RWPE2 (cell line): ENCODE data around the gene LCE5A.

Source experiments
- ATAC-seq: fragments of 200-7000 bp; cut with Tn5 transposase; 3 replicates; pipeline ENCODE4 v1.9.1; 2021; ENCODE audit warnings: low read depth
- DNase-seq: peaks from one replicate; pipeline ENCODE4 v3.0.0-alpha.2; 2020; ENCODE audit warnings: low spot score
- H3K27ac ChIP-seq: fragments of 450-650 bp; 2 replicates; pipeline ENCODE4 v1.5.1; 2017; ENCODE audit warnings: mild to moderate bottlenecking; ENCODE audit not compliant: poor library complexity, severe bottlenecking
- H3K27me3 ChIP-seq: fragments of 250-450 bp; sonication (Bioruptor Pico); 2 replicates; pipeline ENCODE4 v1.5.1; 2021; ENCODE audit warnings: mild to moderate bottlenecking, moderate library complexity; ENCODE audit not compliant: insufficient read depth, poor library complexity, severe bottlenecking
- H3K36me3 ChIP-seq: fragments of 250-450 bp; sonication (Bioruptor Pico); 2 replicates; pipeline ENCODE4 v1.5.1; 2020; ENCODE audit warnings: low read depth, mild to moderate bottlenecking, moderate library complexity
- H3K4me1 ChIP-seq: fragments of 250-450 bp; sonication (Bioruptor Pico); 2 replicates; pipeline ENCODE4 v1.5.1; 2021; ENCODE audit warnings: mild to moderate bottlenecking, moderate library complexity; ENCODE audit not compliant: insufficient read depth, poor library complexity, severe bottlenecking
- H3K4me3 ChIP-seq: fragments of 250-450 bp; sonication (Bioruptor Pico); 2 replicates; pipeline ENCODE4 v1.5.1; 2021; ENCODE audit warnings: mild to moderate bottlenecking, moderate library complexity; ENCODE audit not compliant: severe bottlenecking
- H3K9me3 ChIP-seq: fragments of 250-450 bp; sonication (Bioruptor Pico); 2 replicates; pipeline ENCODE4 v1.5.1; 2021; ENCODE audit warnings: mild to moderate bottlenecking, moderate library complexity; ENCODE audit not compliant: severe bottlenecking
- CTCF ChIP-seq: fragments of 450-650 bp; IDR thresholded peaks from one replicate; pipeline ENCODE4 v1.5.1; 2017; ENCODE audit warnings: mild to moderate bottlenecking, moderate library complexity; ENCODE audit not compliant: poor library complexity, severe bottlenecking

Gene LCE5A

GRCh38 chr1:152505083-152505482 lies 5.5 kb upstream of the LCE5A start:
- no peak for TF ChIP-seq CTCF
- H3K36me3 ChIP-seq: no peaks in the 10 kb centered on the region
- H3K4me3 ChIP-seq: no peak overlapping the region
- no peaks in the 10 kb centered on the region for H3K9me3 ChIP-seq
- peak overlapping the region; percentile 91 for H3K27ac ChIP-seq
- H3K4me1 ChIP-seq: peaks cover 58% of the 10 kb centered on the region
- ATAC-seq: peak; percentile 34
- H3K27me3 ChIP-seq: no peaks in the 10 kb centered on the region
- DNase-seq: peak; percentile 76

- no peak for DNase-seq
- no peak for TF ChIP-seq CTCF
- Histone ChIP-seq H3K9me3 (no peaks in the 10 kb centered on the region), H3K4me1 (peaks cover 50% of the 10 kb centered on the region), H3K27me3 (no peaks in the 10 kb centered on the region), H3K36me3 (no peaks in the 10 kb centered on the region), H3K4me3 (no peak overlapping the region), H3K27ac (peak overlapping the region; percentile 91)
- peak; percentile 69 for ATAC-seq
Measured at GRCh38 chr1:152506899-152507498, 3.6 kb upstream of the LCE5A start.

- Histone ChIP-seq H3K36me3 (no peaks in the 10 kb centered on the region), H3K9me3 (no peaks in the 10 kb centered on the region), H3K27me3 (no peaks in the 10 kb centered on the region), H3K4me3 (no peak overlapping the region), H3K4me1 (peaks cover 25% of the 10 kb centered on the region), H3K27ac (no peak overlapping the region)
- DNase-seq (no peak), ATAC-seq (no peak)
- TF ChIP-seq CTCF: no peak
Measured at GRCh38 chr1:152511596-152511995, 993 bp downstream of the LCE5A start.

- Histone ChIP-seq H3K9me3 (no peaks in the 10 kb centered on the region), H3K27ac (no peak overlapping the region), H3K27me3 (no peaks in the 10 kb centered on the region), H3K36me3 (no peaks in the 10 kb centered on the region), H3K4me1 (peaks cover 31% of the 10 kb centered on the region), H3K4me3 (no peak overlapping the region)
- ATAC-seq (no peak), DNase-seq (no peak)
- TF ChIP-seq CTCF: no peak
Measured at GRCh38 chr1:152513081-152513480, 2.5 kb downstream of the LCE5A start.

DNA sequence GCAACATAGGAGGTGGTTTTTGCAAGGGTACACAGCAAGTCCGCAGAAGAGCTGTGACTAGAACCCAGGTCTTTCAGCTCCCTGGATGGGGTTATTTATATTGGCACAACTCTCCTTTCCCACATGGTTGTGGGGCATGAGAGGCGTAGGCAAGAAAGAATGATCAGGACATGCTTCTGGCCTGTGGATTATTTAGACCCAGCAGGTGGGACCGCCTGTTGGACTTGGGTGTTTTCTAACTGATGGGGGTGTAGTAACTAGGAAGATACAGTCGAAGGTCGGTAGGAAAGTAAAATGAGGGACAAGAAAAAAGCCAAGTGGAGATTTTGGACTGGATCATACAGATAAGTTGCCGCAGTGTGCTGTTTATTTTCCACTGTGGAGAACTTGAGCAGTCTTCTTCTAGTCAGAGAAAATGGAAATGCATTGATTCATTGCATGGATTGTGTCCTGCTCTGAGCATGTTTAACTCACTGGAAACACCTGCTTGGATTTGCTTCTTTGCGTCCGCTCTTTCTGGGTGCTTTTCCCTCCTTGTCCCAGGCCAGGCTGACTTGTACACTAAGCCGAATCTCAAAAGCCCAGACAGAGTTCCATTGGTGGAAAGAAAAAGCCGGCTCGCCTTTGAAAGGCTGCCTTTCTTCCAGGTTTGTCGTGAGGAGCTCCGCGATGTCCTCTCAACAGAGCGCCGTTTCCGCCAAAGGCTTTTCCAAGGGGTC lies 4.3 kb downstream of the LCE5A start:
- Histone ChIP-seq H3K4me1 (peaks cover 33% of the 10 kb centered on the region), H3K36me3 (no peaks in the 10 kb centered on the region), H3K27ac (no peak overlapping the region), H3K4me3 (peak overlapping the region; percentile 6), H3K27me3 (no peaks in the 10 kb centered on the region), H3K9me3 (no peaks in the 10 kb centered on the region)
- TF ChIP-seq CTCF: no peak
- DNase-seq: no peak
- ATAC-seq: no peak
